Measurements from ENCODE around the gene PXYLP1. TPM values are rescaled to one million over a fixed set of nuclear protein-coding genes. Genes with fewer than 3 reads are reported as not detected.
A peak's percentile ranks its signal among the peaks of the same experiment; 100 is the strongest.
"Not testable (repeated sequence)": the region's sequence is repeated elsewhere in the genome, so short reads cannot be mapped to it uniquely, and the experiment has no call there.

PXYLP1 gene
- total RNA-seq, 2 donors from 2014 or later, result 37.7 to 53.6 TPM

- TF ChIP-seq CTCF (conservative IDR thresholded peaks at IDR 0.05), result no peak
- no peak overlapping the region for H3K9ac ChIP-seq (ENCODE audit: extremely low read depth, low read length, poor library complexity, severe bottlenecking)
- H3K4me3 Mint-ChIP-seq, result peak overlapping the region; percentile 85
These were observed 80.9 kb downstream of the PXYLP1 start for GRCh38 chr3:141312354-141313092.

GRCh38 chr3:141313093-141313683, 81.6 kb downstream of the PXYLP1 start:
- H3K4me3 ChIP-seq (ENCODE audit: low read length), result no peak overlapping the region
- no peaks in the 10 kb centered on the region for H3K9me3 ChIP-seq (ENCODE audit: control insufficient read depth, low read length)
- peaks cover 15% of the 10 kb centered on the region for H3K4me1 Mint-ChIP-seq
- no peaks in the 10 kb centered on the region for H3K27me3 ChIP-seq (ENCODE audit: control insufficient read depth, insufficient read depth, low read length, poor library complexity, severe bottlenecking)
- H3K36me3 Mint-ChIP-seq (ENCODE audit: low read depth), result no peaks in the 10 kb centered on the region
- no peak overlapping the region for H3K4me3 Mint-ChIP-seq
- H3K9ac ChIP-seq (ENCODE audit: extremely low read depth, low read length, poor library complexity, severe bottlenecking), result no peak overlapping the region
- peak; percentile 32 for DNase-seq
- H3K27ac Mint-ChIP-seq, result no peak overlapping the region
- no peaks in the 10 kb centered on the region for H3K36me3 ChIP-seq (ENCODE audit: control insufficient read depth, insufficient read depth, low read length)
- no peaks in the 10 kb centered on the region for H3K4me1 ChIP-seq (ENCODE audit: control insufficient read depth, insufficient read depth, low read length)
- no peak overlapping the region for H3K27ac ChIP-seq (ENCODE audit: low read depth, low read length)
- H3K27me3 Mint-ChIP-seq (ENCODE audit: insufficient read depth), result peaks cover 4% of the 10 kb centered on the region
- 82 to 95% methylated on average over 5 to 10 of the region's 10 CpGs for WGBS, 2 experiments (ENCODE audit: insufficient coverage in 1 of 2, insufficient read length in 1 of 2)
- peaks cover 5% of the 10 kb centered on the region for H3K9me3 Mint-ChIP-seq
- no peak for TF ChIP-seq CTCF (conservative IDR thresholded peaks at IDR 0.05)

More at GRCh38 chr3:141312354-141313092, 80.9 kb downstream of the PXYLP1 start:
- Mint-ChIP-seq H3K36me3 (ENCODE audit: low read depth) (no peaks in the 10 kb centered on the region), H3K27ac (no peak overlapping the region), H3K4me1 (peaks cover 15% of the 10 kb centered on the region), H3K27me3 (ENCODE audit: insufficient read depth) (peaks cover 9% of the 10 kb centered on the region), H3K9me3 (no peaks in the 10 kb centered on the region)
- no peaks in the 10 kb centered on the region for H3K4me1 ChIP-seq (ENCODE audit: control insufficient read depth, insufficient read depth, low read length)
- H3K36me3 ChIP-seq (ENCODE audit: control insufficient read depth, insufficient read depth, low read length), result no peaks in the 10 kb centered on the region
- H3K27ac ChIP-seq (ENCODE audit: low read depth, low read length), result no peak overlapping the region
- DNase-seq, result peak; percentile 42
- H3K9me3 ChIP-seq (ENCODE audit: control insufficient read depth, low read length), result no peaks in the 10 kb centered on the region
- peak overlapping the region; percentile 97 for H3K4me3 ChIP-seq (ENCODE audit: low read length)
- H3K27me3 ChIP-seq (ENCODE audit: control insufficient read depth, insufficient read depth, low read length, poor library complexity, severe bottlenecking), result no peaks in the 10 kb centered on the region
- 92 to 96% methylated on average over 10 to 16 of the region's 16 CpGs for WGBS, 2 experiments (ENCODE audit: insufficient coverage in 1 of 2, insufficient read length in 1 of 2)

GRCh38 chr3:141314415-141314814, 82.8 kb downstream of the PXYLP1 start:
- 95% methylated on average over 4 of the region's 4 CpGs; no CpG with 5 or more reads in 1 of the 2 experiments for WGBS, 2 experiments (ENCODE audit: insufficient coverage in 1 of 2, insufficient read length in 1 of 2)
- not testable (repeated sequence) for H3K9me3 ChIP-seq (ENCODE audit: control insufficient read depth, low read length); H3K36me3 Mint-ChIP-seq (ENCODE audit: low read depth); DNase-seq; H3K27me3 Mint-ChIP-seq (ENCODE audit: insufficient read depth); H3K9ac ChIP-seq (ENCODE audit: extremely low read depth, low read length, poor library complexity, severe bottlenecking); H3K36me3 ChIP-seq (ENCODE audit: control insufficient read depth, insufficient read depth, low read length); H3K27ac ChIP-seq (ENCODE audit: low read depth, low read length); H3K27me3 ChIP-seq (ENCODE audit: control insufficient read depth, insufficient read depth, low read length, poor library complexity, severe bottlenecking); H3K27ac Mint-ChIP-seq; H3K4me1 ChIP-seq (ENCODE audit: control insufficient read depth, insufficient read depth, low read length); H3K4me3 Mint-ChIP-seq; H3K4me3 ChIP-seq (ENCODE audit: low read length)
- Mint-ChIP-seq H3K4me1 (peaks cover 15% of the 10 kb centered on the region), H3K9me3 (peaks cover 17% of the 10 kb centered on the region)

All from endodermal cell (in vitro differentiated cells).